ENCODE results near the gene YES1.
A peak's percentile ranks its signal among the peaks of the same experiment; 100 is the strongest.

YES1 gene

DNA sequence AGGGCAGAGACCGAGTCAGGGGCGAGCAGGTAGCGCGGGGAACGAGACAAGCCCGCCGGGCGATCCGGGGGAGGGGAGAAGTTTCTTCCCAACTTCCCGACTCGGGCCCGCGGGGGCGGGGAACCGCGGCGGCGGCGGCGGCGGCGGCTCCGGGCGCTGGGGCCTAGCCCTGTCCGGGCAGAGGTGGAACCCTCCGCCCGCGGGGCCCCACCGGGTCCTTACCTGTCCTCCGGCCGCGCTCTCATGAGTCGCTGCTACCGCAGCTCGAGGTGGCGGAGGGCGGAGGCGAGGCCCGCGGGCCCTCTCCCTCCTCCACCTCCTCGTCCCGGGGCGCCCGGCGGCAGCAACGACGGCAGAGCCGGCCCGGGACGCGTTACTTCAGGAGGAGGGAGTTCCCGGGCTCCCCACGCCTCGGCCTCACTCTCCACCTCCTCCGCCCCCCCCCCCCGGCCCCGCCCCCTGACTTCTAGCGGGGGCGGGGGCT is at the start of gene YES1:
Gene YES1 (minus strand): TSS at position 351 of the 484 bp plus-strand sequence. CDS start 55,415 bp downstream, outside the sequence.
- TF ChIP-seq CTCF (IDR thresholded peaks at IDR 0.05; ENCODE audit: borderline replicate concordance, insufficient read depth, low read depth, low read length), result no peak
- peak within 1 kb of the TSS; percentile 87 for H3K4me3 ChIP-seq (ENCODE audit: low read depth, low read length)

GRCh38 chr18:857986-858385 is 45.9 kb upstream of the YES1 start:
- no peak for TF ChIP-seq CTCF (IDR thresholded peaks at IDR 0.05; ENCODE audit: borderline replicate concordance, insufficient read depth, low read depth, low read length)
- no peak overlapping the region for H3K4me3 ChIP-seq (ENCODE audit: low read depth, low read length)

- no peak for TF ChIP-seq CTCF (IDR thresholded peaks at IDR 0.05; ENCODE audit: borderline replicate concordance, insufficient read depth, low read depth, low read length)
- H3K4me3 ChIP-seq (ENCODE audit: low read depth, low read length), result no peak overlapping the region
These were observed 41.4 kb upstream of the YES1 start for GRCh38 chr18:853471-853870.

DNA sequence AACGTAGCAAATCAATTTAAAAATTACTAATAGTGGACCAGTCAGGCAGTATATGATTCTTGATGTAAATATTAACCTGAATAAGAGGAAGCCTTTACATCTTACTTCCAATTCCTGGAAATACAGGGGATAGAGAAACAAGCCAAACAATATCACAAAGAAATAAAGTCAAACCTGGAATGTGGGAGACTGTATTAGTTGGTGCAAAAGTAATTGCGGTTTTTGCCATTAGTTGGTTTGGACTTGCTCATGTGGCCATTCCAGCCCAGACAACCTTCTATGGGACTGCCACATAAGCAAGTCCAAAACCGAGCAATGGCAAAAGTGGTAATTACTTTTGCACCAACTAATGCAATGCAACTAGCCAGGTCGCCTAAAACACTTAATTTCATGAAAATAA is 38.9 kb upstream of the YES1 start:
- no peak for TF ChIP-seq CTCF (IDR thresholded peaks at IDR 0.05; ENCODE audit: borderline replicate concordance, insufficient read depth, low read depth, low read length)

DNA sequence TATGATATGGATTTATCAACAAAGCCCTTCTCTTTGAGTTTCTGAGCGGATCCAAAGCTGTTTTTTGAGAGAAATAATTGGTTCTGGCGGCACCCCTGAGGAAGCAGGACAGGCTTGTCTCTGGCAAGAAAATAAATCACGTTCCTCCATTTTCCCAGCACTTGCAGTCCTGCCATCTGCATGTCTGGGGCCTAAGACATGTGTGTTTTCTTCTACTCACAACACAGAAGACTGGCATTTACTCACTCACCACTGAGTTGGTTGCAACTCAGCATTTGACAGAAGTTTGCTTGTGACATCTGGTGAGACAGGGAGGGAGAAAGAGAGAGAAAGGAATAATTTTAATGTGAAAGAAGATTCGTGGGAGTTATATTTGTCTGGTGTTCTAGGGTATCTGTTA is 37.0 kb upstream of the YES1 start:
- no peak for TF ChIP-seq CTCF (IDR thresholded peaks at IDR 0.05; ENCODE audit: borderline replicate concordance, insufficient read depth, low read depth, low read length)
- no peak overlapping the region for H3K4me3 ChIP-seq (ENCODE audit: low read depth, low read length)

More for the DNA sequence above, 38.9 kb upstream of the YES1 start:
- H3K4me3 ChIP-seq (ENCODE audit: low read depth, low read length), result no peak overlapping the region

- H3K4me3 ChIP-seq (ENCODE audit: low read depth, low read length), result no peak overlapping the region
- TF ChIP-seq CTCF (IDR thresholded peaks at IDR 0.05; ENCODE audit: borderline replicate concordance, insufficient read depth, low read depth, low read length), result no peak
These were observed 36.2 kb upstream of the YES1 start for GRCh38 chr18:848062-848861.
